Tibial artery (tissue), 4 donors: ENCODE results near the gene LMNTD1.

Experiments used
- DNase-seq, 2 donors: peaks; one replicate each; pipeline ENCODE4 v3.0.0-alpha.2; 2019
- H3K27ac ChIP-seq, 2 donors: fragments of 200-600 bp; sonication (generic) in 1 of 2; 1 replicate in 1 of 2; 2 replicates in 1 of 2; pipeline ENCODE4 v1.5.1; 2018 to 2019; ENCODE audit warnings: mild to moderate bottlenecking in 1 of 2
- H3K27me3 ChIP-seq, 2 donors: fragments of 200-600 bp; sonication (generic) in 1 of 2; one replicate each; pipeline versions ENCODE4 v1.5.1 to v1.6.0; 2016 to 2019
- H3K36me3 ChIP-seq, 3 donors: fragments of 200-600 bp; sonication (generic) in 2 of 3; one replicate each; pipeline ENCODE4 v1.5.1; 2016 to 2019; ENCODE audit warnings: mild to moderate bottlenecking in 2 of 3
- H3K4me1 ChIP-seq, 4 donors: fragments of 200-600 bp; sonication (generic) in 2 of 4; 1 replicate in 3 of 4; 2 replicates in 1 of 4; pipeline ENCODE4 v1.5.1; 2016 to 2019
- H3K4me3 ChIP-seq, 2 donors: fragments of 200-600 bp; sonication (generic) in 1 of 2; 1 replicate in 1 of 2; 2 replicates in 1 of 2; pipeline ENCODE4 v1.5.1; 2018 to 2019; ENCODE audit warnings: mild to moderate bottlenecking in 2 of 2
- H3K9me3 ChIP-seq, 3 donors: fragments of 200-600 bp; sonication (generic) in 1 of 3; one replicate each; pipeline ENCODE4 v1.5.1; 2016 to 2019
- intact Hi-C: fragments of 100-400 bp; cut with DNase I; formaldehyde crosslinking; loops from one replicate; pipeline ENCODE4 v1.15.0; 2023; ENCODE audit warnings: low total_unique reads
- TF ChIP-seq, protein P1 (sequence below), 2 experiments: fragments of 200-600 bp in 1 of 2; fragments of 450-650 bp in 1 of 2; IDR thresholded peaks; one replicate each; pipeline ENCODE4 v1.5.1; 2017 to 2019; ENCODE audit warnings: antibody characterized with exemption in 2 of 2, mild to moderate bottlenecking in 1 of 2, moderate library complexity in 1 of 2

The LMNTD1 gene

DNA sequence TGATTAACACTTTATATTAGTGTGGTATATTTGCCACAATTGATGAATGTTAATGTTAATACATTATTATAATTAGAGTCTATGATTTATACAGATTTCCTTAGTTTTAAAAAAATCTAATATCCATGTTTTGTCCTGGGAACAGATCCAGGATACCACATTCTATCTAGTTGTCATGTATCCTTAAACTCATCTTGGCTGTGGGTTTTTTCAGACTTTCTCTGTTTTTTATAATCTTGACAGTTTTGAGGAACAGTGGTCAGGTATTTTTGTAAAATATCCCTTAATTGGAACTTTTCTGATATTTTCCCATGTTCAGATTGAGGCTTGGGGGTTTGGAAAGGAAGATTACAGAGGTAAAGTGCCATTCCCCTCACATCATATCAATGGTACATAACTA is 104.1 kb downstream of the LMNTD1 start:
- H3K4me1 ChIP-seq = no peaks in the 10 kb centered on the region
- no peaks in the 10 kb centered on the region for H3K36me3 ChIP-seq
- H3K27me3 ChIP-seq = no peaks in the 10 kb centered on the region
- intact Hi-C loops = no loop called here
- no peaks in the 10 kb centered on the region for H3K9me3 ChIP-seq
- TF ChIP-seq, protein P1, sequence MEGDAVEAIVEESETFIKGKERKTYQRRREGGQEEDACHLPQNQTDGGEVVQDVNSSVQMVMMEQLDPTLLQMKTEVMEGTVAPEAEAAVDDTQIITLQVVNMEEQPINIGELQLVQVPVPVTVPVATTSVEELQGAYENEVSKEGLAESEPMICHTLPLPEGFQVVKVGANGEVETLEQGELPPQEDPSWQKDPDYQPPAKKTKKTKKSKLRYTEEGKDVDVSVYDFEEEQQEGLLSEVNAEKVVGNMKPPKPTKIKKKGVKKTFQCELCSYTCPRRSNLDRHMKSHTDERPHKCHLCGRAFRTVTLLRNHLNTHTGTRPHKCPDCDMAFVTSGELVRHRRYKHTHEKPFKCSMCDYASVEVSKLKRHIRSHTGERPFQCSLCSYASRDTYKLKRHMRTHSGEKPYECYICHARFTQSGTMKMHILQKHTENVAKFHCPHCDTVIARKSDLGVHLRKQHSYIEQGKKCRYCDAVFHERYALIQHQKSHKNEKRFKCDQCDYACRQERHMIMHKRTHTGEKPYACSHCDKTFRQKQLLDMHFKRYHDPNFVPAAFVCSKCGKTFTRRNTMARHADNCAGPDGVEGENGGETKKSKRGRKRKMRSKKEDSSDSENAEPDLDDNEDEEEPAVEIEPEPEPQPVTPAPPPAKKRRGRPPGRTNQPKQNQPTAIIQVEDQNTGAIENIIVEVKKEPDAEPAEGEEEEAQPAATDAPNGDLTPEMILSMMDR (IDR thresholded peaks at IDR 0.05) = no peak
- H3K27ac ChIP-seq = no peak overlapping the region
- DNase-seq = no peak
- no peak overlapping the region for H3K4me3 ChIP-seq

DNA sequence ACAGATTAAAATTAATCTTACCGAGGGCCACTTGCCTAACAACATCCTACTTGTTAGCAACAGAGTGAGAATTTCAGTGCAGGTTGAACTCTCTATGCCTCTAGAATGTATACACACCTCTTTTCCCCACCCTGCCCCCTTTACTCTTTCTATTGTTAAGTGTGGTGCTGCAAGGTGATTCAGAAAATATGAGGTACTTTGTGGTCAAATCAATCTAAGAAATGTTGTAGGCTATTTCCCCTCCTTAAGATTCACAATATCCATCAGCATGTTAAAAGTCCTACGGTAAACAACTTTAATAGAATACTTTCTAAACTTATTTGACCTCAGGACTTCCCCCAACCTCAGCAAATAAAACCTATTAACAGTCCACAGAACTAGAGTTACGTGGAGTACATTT is 106.0 kb downstream of the LMNTD1 start:
- no peaks in the 10 kb centered on the region for H3K36me3 ChIP-seq
- no peaks in the 10 kb centered on the region for H3K9me3 ChIP-seq
- TF ChIP-seq, protein P1 (IDR thresholded peaks at IDR 0.05) = no peak
- H3K4me1 ChIP-seq = no peaks in the 10 kb centered on the region
- H3K27ac ChIP-seq = no peak overlapping the region
- no peaks in the 10 kb centered on the region for H3K27me3 ChIP-seq
- DNase-seq = no peak
- H3K4me3 ChIP-seq = no peak overlapping the region
- intact Hi-C loops = no loop called here

DNA sequence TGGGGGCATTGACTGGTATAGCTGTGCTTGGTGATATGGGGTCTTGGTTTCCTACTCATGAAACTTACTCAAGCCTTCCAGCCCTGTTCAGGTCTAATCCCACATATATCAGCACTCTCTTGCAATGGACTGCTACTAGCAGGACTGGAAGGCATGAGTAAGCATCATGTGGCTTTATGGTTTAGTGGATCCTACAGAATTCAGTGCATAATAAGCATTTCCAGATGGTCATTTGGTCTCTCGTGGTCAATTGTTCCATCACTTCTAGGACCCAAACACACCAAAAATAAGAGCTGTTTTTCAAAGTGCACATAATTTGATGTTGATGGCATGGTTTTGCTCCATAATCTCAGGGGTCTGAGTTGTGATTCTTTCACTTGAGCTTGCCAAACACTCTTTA is 114.4 kb downstream of the LMNTD1 start:
- DNase-seq = no peak
- Histone ChIP-seq H3K4me1 (peaks cover 0 to 4% (median 0%) of the 10 kb centered on the region in 4 donors), H3K27me3 (no peaks in the 10 kb centered on the region), H3K36me3 (no peaks in the 10 kb centered on the region), H3K4me3 (no peak overlapping the region), H3K9me3 (no peaks in the 10 kb centered on the region), H3K27ac (no peak overlapping the region)
- intact Hi-C loops = no loop called here
- TF ChIP-seq, protein P1 (IDR thresholded peaks at IDR 0.05) = no peak

DNA sequence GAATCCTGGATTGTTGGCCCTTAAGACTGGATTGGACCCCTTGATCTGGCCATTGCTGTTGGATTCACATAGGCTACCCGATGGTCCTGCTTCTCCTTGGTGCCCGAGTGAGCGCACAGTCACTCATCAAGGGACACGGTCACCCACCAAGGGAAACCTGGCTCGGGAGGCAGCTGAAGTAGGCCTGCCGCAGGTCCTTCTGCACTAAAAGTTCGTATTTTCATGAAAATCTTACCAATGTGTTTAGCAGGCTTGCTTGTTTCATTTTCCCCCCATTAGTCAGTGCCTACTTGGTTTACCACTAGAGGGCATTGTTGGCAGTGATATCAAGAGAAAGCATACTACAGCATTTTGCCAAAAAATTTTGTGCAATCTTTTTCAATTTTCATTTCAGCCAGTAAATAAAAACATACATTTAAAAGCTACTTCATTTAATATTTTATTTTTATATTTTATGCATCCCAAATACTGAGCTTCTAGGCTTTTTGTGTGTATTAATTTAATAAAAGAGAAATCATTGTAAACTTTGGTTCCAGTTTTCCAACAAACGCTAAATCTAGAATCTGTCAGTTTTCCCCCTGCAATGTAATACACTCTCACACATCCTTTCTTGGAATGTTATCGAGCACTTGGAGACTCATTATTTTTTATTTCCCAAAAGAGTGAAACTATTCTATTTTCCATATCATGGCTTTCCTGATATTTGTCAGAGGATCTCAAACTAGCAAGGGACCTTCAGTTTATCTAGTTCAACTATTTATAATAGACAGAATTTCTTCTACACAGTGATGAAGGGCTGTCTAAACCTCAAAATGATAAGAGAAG is 116.7 kb downstream of the LMNTD1 start:
- H3K4me1 ChIP-seq = peaks cover 0 to 4% (median 0%) of the 10 kb centered on the region in 4 donors
- TF ChIP-seq, protein P1 (IDR thresholded peaks at IDR 0.05) = peak; percentile 73 to 76
- H3K9me3 ChIP-seq = no peaks in the 10 kb centered on the region
- no peaks in the 10 kb centered on the region for H3K36me3 ChIP-seq
- DNase-seq = no peak
- intact Hi-C loops = no loop called here
- peak overlapping the region; percentile 33 to 45 for H3K4me3 ChIP-seq
- H3K27ac ChIP-seq = peak overlapping the region in 1 of 2 donors; percentile 35
- H3K27me3 ChIP-seq = no peaks in the 10 kb centered on the region

DNA sequence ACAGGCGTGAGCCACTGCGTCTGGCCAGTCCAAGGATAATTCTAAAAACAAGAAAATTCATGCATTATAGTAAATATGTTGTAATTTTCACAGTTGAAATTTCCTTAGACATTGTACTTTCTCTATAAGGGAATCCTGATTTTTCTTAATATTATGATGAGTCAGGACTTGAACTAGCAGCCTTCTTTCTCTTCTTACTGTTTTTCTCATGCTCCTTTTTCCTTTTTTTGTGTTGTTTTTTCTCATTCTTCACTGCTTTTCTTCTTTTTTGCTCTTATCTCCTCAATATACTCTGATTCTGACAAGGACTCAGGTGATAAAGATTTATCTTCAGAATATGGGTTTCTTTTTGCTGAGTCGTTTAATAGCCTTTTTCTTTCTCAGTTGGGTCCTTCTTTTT is 117.7 kb downstream of the LMNTD1 start:
- DNase-seq = no peak
- intact Hi-C loops = no loop called here
- no peak overlapping the region for H3K4me3 ChIP-seq
- no peaks in the 10 kb centered on the region for H3K27me3 ChIP-seq
- H3K36me3 ChIP-seq = no peaks in the 10 kb centered on the region
- TF ChIP-seq, protein P1 (IDR thresholded peaks at IDR 0.05) = no peak
- no peak overlapping the region for H3K27ac ChIP-seq
- peaks cover 0 to 4% (median 0%) of the 10 kb centered on the region in 4 donors for H3K4me1 ChIP-seq
- no peaks in the 10 kb centered on the region for H3K9me3 ChIP-seq
